PFSK-1 (cell line): ENCODE data around the gene IL36RN.

Source experiments
- FOXP2 ChIP-seq: optimal IDR thresholded peaks from 2 replicates; pipeline ENCODE3; 2011; ENCODE audit warnings: borderline replicate concordance, control low read depth, inconsistent platforms; ENCODE audit not compliant: insufficient read depth; ENCODE audit errors: extremely low read length, extremely low read depth
- POLR2AphosphoS5 ChIP-seq: IDR thresholded peaks from 2 replicates; pipeline ENCODE4 v1.6.1; 2012; ENCODE audit warnings: low read depth, mild to moderate bottlenecking, control low read depth, low read length, moderate library complexity
- SIN3A ChIP-seq: IDR thresholded peaks from 2 replicates; pipeline ENCODE4 v1.6.1; 2012; ENCODE audit warnings: mild to moderate bottlenecking, low read length, moderate library complexity, borderline replicate concordance; ENCODE audit not compliant: insufficient read depth
- TAF1 ChIP-seq: IDR thresholded peaks from 2 replicates; pipeline ENCODE4 v1.6.1; 2012; ENCODE audit warnings: low read length, control low read depth, borderline replicate concordance; ENCODE audit not compliant: insufficient read depth
- TF ChIP-seq, protein P1 (sequence below), 2 experiments: IDR thresholded peaks; 2 replicates each; pipeline versions ENCODE4 v1.6.1 to v1.8.0; 2011 to 2012; ENCODE audit warnings: low read depth in 2 of 2, low read length in 2 of 2, control low read depth in 1 of 2, inconsistent platforms in 1 of 2, mild to moderate bottlenecking in 1 of 2, moderate library complexity in 1 of 2; ENCODE audit not compliant: insufficient read depth in 1 of 2

Gene IL36RN

DNA sequence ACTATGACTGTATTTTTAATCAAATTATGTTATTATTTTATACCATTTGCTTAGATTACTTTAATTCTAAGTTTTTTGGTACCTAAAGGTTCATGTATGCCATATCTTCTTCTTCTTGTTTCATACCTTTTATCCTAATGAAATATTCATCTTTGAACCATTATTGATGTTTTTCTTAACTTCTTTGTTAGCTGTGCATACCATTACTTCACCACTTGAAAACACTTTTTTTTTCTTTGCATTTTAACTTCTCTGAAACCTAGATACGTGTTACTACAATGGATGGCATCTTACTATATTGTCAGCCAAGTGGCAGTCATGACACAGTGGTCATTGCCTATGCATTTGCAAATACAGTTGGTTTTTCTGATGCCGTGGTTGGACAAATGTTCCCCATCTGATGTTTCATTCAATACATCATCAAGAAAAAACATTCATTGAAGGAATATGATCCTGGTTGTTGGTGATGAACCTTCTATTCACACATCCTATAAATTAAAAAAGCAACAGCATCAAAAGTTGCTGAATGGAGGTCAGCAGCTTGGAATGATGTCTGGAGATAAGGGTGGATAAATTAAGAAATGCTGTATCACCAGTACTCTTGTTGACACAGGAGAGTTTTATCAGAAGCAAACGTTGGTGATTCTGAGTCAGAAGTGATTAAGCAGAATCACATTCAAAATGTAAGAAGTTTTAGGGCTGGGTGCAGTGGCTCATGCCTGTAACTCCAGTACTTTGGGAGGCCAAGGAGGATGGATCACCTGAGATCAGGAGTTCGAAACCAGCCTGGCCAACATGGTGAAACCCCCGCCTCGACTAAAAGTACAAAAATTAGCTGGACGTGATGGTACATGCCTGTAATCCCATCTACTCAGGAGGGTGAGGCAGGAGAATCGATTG lies 46.3 kb upstream of the IL36RN start:
- TF ChIP-seq SIN3A (no peak), POLR2AphosphoS5 (no peak), FOXP2 (no peak), TAF1 (no peak)
- TF ChIP-seq, protein P1, sequence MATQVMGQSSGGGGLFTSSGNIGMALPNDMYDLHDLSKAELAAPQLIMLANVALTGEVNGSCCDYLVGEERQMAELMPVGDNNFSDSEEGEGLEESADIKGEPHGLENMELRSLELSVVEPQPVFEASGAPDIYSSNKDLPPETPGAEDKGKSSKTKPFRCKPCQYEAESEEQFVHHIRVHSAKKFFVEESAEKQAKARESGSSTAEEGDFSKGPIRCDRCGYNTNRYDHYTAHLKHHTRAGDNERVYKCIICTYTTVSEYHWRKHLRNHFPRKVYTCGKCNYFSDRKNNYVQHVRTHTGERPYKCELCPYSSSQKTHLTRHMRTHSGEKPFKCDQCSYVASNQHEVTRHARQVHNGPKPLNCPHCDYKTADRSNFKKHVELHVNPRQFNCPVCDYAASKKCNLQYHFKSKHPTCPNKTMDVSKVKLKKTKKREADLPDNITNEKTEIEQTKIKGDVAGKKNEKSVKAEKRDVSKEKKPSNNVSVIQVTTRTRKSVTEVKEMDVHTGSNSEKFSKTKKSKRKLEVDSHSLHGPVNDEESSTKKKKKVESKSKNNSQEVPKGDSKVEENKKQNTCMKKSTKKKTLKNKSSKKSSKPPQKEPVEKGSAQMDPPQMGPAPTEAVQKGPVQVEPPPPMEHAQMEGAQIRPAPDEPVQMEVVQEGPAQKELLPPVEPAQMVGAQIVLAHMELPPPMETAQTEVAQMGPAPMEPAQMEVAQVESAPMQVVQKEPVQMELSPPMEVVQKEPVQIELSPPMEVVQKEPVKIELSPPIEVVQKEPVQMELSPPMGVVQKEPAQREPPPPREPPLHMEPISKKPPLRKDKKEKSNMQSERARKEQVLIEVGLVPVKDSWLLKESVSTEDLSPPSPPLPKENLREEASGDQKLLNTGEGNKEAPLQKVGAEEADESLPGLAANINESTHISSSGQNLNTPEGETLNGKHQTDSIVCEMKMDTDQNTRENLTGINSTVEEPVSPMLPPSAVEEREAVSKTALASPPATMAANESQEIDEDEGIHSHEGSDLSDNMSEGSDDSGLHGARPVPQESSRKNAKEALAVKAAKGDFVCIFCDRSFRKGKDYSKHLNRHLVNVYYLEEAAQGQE (IDR thresholded peaks at IDR 0.05; ENCODE audit: insufficient read depth in 1 of 2, low read depth in 2 of 2, low read length in 2 of 2): no peak

- TF ChIP-seq POLR2AphosphoS5 (no peak), SIN3A (no peak), FOXP2 (no peak), TAF1 (no peak)
- TF ChIP-seq, protein P1 (IDR thresholded peaks at IDR 0.05; ENCODE audit: insufficient read depth in 1 of 2, low read depth in 2 of 2, low read length in 2 of 2): no peak
Observed at GRCh38 chr2:113013336-113013661, 45.7 kb upstream of the IL36RN start.

- no peak for TF ChIP-seq TAF1
- TF ChIP-seq, protein P1 (IDR thresholded peaks at IDR 0.05; ENCODE audit: insufficient read depth in 1 of 2, low read depth in 2 of 2, low read length in 2 of 2): no peak
- no peak for TF ChIP-seq POLR2AphosphoS5
- no peak for TF ChIP-seq SIN3A
- no peak for TF ChIP-seq FOXP2
Observed at GRCh38 chr2:113014067-113014466, 44.9 kb upstream of the IL36RN start.

DNA sequence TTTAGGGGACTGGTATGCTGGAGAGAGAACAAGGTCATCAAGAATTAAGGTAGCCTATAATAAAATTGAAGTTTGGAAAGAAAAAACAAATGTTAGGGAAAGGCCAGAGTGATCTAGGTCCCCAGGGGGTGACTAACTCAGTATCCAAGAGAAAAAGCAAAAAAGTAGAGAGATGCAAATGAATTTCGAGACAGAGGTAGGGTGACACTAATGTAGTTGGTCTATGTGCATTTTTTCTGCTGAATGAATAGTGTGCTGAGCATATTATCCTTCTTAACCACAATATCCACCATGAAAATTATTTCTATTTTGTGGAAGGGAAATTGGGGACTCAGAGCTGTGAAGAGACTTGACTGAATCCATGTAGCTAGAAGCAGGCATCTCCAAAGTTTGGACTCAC lies 44.0 kb upstream of the IL36RN start:
- TF ChIP-seq SIN3A (no peak), TAF1 (no peak), FOXP2 (no peak), POLR2AphosphoS5 (no peak)
- TF ChIP-seq, protein P1 (IDR thresholded peaks at IDR 0.05; ENCODE audit: insufficient read depth in 1 of 2, low read depth in 2 of 2, low read length in 2 of 2): no peak
